ENCODE data around the gene WDFY4. TPM values are rescaled to one million over a fixed set of nuclear protein-coding genes. Genes with fewer than 3 reads are reported as not detected.

Gene WDFY4
- total and polyA plus RNA-seq, 2 donors (not counting 3 experiments of a cell fraction or from before 2014, with no cell fraction given), result 10.1 to 10.2 TPM

DNA sequence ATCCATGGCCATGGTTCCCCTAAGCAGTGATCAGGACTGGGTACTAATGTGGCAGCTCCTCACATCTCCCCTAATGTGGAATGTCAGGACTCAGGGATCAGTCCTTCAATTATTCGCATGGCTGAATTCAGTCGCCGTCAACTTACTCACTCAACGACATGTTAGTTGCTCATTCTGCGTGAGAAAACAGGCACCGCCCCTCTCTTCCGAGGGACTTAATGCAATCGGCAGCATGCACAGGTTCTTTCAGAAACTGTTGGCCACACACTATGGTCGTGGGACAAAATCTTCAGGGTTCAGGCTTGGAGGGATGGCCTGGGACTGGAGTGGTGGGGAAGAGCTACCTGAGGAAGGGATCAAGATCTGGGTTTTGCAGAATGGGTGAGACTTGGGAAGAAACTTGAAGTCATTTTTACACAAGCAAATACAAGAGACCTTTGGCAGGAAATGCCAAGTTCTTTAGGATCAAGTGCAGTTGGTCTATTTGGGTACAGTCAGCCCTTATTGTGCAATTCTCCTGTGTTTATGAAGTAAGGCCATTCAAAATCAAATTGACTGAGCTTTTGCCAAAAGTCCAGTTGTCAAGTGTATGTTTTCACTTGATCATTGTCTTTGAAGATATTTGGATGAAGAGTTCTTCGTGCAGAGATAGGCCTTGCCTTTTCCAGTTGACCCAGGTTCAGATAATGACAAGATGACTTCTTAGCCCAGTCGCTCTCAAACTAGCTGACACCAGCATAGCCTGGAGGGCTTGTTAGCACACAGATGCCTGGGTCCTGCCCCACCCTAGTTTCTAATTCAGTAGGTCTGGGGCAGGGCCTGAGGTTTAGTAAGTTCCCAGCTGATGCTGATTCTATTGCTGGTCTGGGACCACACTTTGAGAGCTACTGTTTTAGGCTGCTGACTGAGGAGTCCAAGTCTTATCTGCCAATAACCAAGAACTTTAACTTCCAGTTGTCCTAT, 206.5 kb downstream of the WDFY4 start:
- Histone ChIP-seq H3K9ac (replicated peaks; ENCODE audit: extremely low read depth, insufficient read depth, low read length) (no peak overlapping the region), H3K79me2 (ENCODE audit: control insufficient read depth, insufficient read depth, low read length) (no peaks in the 10 kb centered on the region), H3K9me1 (replicated peaks; ENCODE audit: control insufficient read depth, extremely low read depth, insufficient read depth, low read length) (no peaks in the 10 kb centered on the region), H4K20me1 (replicated peaks; ENCODE audit: control insufficient read depth, extremely low read depth, insufficient read depth, low read length) (no peaks in the 10 kb centered on the region), H3K4me1 (ENCODE audit: control insufficient read depth, extremely low read depth, insufficient read depth, low read length) (no peaks in the 10 kb centered on the region), H3K4me2 (ENCODE audit: insufficient read depth, low read length) (no peak overlapping the region), H3K27me3 (ENCODE audit: control insufficient read depth in 2 of 2, insufficient read depth in 2 of 2, low read length in 2 of 2) (peaks cover 0 to 4% of the 10 kb centered on the region in 2 experiments), H3K4me3 (replicated peaks in 1 of 3; ENCODE audit: insufficient read depth in 1 of 3, low read depth in 1 of 3, low read length in 3 of 3) (no peak overlapping the region), H3K36me3 (ENCODE audit: control insufficient read depth in 2 of 2, extremely low read depth in 1 of 2, insufficient read depth in 2 of 2, low read length in 2 of 2) (no peaks in the 10 kb centered on the region), H3K27ac (ENCODE audit: insufficient read depth, low read depth, low read length) (no peak overlapping the region), H3K9me3 (replicated peaks; ENCODE audit: control insufficient read depth, insufficient read depth, low read length) (no peaks in the 10 kb centered on the region), H2AFZ (ENCODE audit: low read depth, low read length) (no peak overlapping the region)
- intact Hi-C loops (cut with micrococcal nuclease) (no loop called here), dilution Hi-C loops (cut with MboI; ENCODE audit: extremely low pct_ligation_motif_present, low sequenced_read_pairs) (no loop called here)
- no peak for FAIRE-seq
- TF ChIP-seq EZH2 (IDR thresholded peaks at IDR 0.05; ENCODE audit: borderline replicate concordance, low read depth, low read length, severe bottlenecking) (no peak), MYC (IDR thresholded peaks at IDR 0.05; ENCODE audit: low read depth, low read length) (no peak)
- TF ChIP-seq, protein P1, sequence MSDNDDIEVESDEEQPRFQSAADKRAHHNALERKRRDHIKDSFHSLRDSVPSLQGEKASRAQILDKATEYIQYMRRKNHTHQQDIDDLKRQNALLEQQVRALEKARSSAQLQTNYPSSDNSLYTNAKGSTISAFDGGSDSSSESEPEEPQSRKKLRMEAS (IDR thresholded peaks at IDR 0.05; ENCODE audit: insufficient read depth, insufficient read length), result no peak
- TF ChIP-seq, protein P2, sequence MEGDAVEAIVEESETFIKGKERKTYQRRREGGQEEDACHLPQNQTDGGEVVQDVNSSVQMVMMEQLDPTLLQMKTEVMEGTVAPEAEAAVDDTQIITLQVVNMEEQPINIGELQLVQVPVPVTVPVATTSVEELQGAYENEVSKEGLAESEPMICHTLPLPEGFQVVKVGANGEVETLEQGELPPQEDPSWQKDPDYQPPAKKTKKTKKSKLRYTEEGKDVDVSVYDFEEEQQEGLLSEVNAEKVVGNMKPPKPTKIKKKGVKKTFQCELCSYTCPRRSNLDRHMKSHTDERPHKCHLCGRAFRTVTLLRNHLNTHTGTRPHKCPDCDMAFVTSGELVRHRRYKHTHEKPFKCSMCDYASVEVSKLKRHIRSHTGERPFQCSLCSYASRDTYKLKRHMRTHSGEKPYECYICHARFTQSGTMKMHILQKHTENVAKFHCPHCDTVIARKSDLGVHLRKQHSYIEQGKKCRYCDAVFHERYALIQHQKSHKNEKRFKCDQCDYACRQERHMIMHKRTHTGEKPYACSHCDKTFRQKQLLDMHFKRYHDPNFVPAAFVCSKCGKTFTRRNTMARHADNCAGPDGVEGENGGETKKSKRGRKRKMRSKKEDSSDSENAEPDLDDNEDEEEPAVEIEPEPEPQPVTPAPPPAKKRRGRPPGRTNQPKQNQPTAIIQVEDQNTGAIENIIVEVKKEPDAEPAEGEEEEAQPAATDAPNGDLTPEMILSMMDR (IDR thresholded peaks at IDR 0.05; ENCODE audit: extremely low read depth in 1 of 2, insufficient read depth in 1 of 2, low read depth in 1 of 2, low read length in 2 of 2), result no peak
- POLR2A ChIA-PET, result no interaction called here
- BruUV-seq (replicated peaks), result no TSS peak
- no peak for DNase-seq (ENCODE audit: low read depth, low spot score)
- CTCF ChIA-PET, result no interaction called here
